B cell (primary cell): ENCODE data around the gene PIWIL4. TPM values are rescaled to one million over a fixed set of nuclear protein-coding genes. Genes with fewer than 3 reads are reported as not detected.

Source experiments
- ATAC-seq: fragments of 200-7000 bp; cut with Tn5 transposase; one replicate; pipeline ENCODE4 v1.10.0; 2021; ENCODE audit warnings: low read depth, mild to moderate bottlenecking, moderate number of reproducible peaks, moderate library complexity
- CTCF ChIA-PET: fragments of 350-600 bp; sonication (Branson Sonifier 250); formaldehyde crosslinking; loops from one replicate; lab custom pipeline; 2021; ENCODE audit warnings: antibody characterized with exemption, inconsistent platforms; lab: Charles Lee
- POLR2A ChIA-PET: fragments of 350-600 bp; sonication (Branson Sonifier 250); formaldehyde crosslinking; loops from one replicate; lab custom pipeline; 2021; ENCODE audit warnings: antibody characterized with exemption; lab: Charles Lee
- DNase-seq: peaks from one replicate; pipeline ENCODE4 v3.0.0; 2013
- H2AFZ ChIP-seq: 2 replicates; pipeline ENCODE4 v1.6.1; 2012; ENCODE audit warnings: mild to moderate bottlenecking, low read depth, low read length; ENCODE audit not compliant: insufficient read depth, poor library complexity, severe bottlenecking
- H3K27ac ChIP-seq, 2 donors: 1 replicate in 1 of 2; 2 replicates in 1 of 2; pipeline ENCODE4 v1.5.1; 2012 to 2013; ENCODE audit warnings: low read length in 2 of 2, mild to moderate bottlenecking in 2 of 2, moderate library complexity in 1 of 2
- H3K27me3 ChIP-seq, 4 experiments: fragments of 200-600 bp in 1 of 4; sonication (generic) in 1 of 4; replicated peaks in 1 of 4; 1 replicate in 2 of 4; 2 replicates in 2 of 4; pipeline versions ENCODE4 v1.6.1 to v1.7.0; 2013 to 2016; ENCODE audit warnings: low read length in 3 of 4, mild to moderate bottlenecking in 2 of 4, mixed read lengths in 1 of 4, moderate library complexity in 1 of 4; ENCODE audit not compliant: insufficient read depth in 4 of 4, control insufficient read depth in 3 of 4; ENCODE audit errors: control extremely low read depth in 1 of 4
- H3K36me3 ChIP-seq, 2 experiments: replicated peaks in 1 of 2; 1 replicate in 1 of 2; 2 replicates in 1 of 2; pipeline versions ENCODE4 v1.6.1 to v1.7.1; 2013; ENCODE audit warnings: low read length in 1 of 2; ENCODE audit not compliant: insufficient read depth in 2 of 2, control insufficient read depth in 1 of 2; ENCODE audit errors: control extremely low read depth in 1 of 2, extremely low read depth in 1 of 2
- H3K4me1 ChIP-seq, 2 donors: fragments of 200-600 bp in 1 of 2; sonication (generic) in 1 of 2; 1 replicate in 1 of 2; 2 replicates in 1 of 2; pipeline versions ENCODE4 v1.5.1 to v1.6.1; 2013 to 2017; ENCODE audit warnings: low read length in 2 of 2; ENCODE audit not compliant: control insufficient read depth in 2 of 2, insufficient read depth in 2 of 2
- H3K4me2 ChIP-seq: replicated peaks from 2 replicates; pipeline ENCODE3; 2012; ENCODE audit warnings: mild to moderate bottlenecking, low read depth, low read length; ENCODE audit not compliant: poor library complexity, severe bottlenecking
- H3K4me3 ChIP-seq, 5 experiments: fragments of 200-600 bp in 1 of 5; sonication (generic) in 1 of 5; 1 replicate in 3 of 5; 2 replicates in 2 of 5; pipeline versions ENCODE4 v1.5.1 to v1.7.0; 2011 to 2016; ENCODE audit warnings: low read length in 4 of 5, mild to moderate bottlenecking in 4 of 5, low read depth in 2 of 5, control low read depth in 1 of 5, moderate library complexity in 1 of 5; ENCODE audit not compliant: insufficient read depth in 1 of 5; ENCODE audit errors: control extremely low read depth in 1 of 5, extremely low read depth in 1 of 5
- H3K79me2 ChIP-seq: fragments of 200-600 bp; sonication (generic); one replicate; pipeline ENCODE4 v1.6.0; 2016; ENCODE audit warnings: low read length; ENCODE audit not compliant: control insufficient read depth, insufficient read depth
- H3K9ac ChIP-seq: fragments of 200-600 bp; sonication (generic); 2 replicates; pipeline ENCODE4 v1.6.1; 2017; ENCODE audit warnings: mild to moderate bottlenecking, low read length, moderate library complexity
- H3K9me3 ChIP-seq, 3 donors: one replicate each; pipeline versions ENCODE4 v1.6.1 to v1.7.1; 2013; ENCODE audit warnings: low read length in 2 of 3; ENCODE audit not compliant: control insufficient read depth in 2 of 3, insufficient read depth in 1 of 3; ENCODE audit errors: control extremely low read depth in 1 of 3
- H4K20me1 ChIP-seq: 2 replicates; pipeline ENCODE4 v1.6.0; 2012; ENCODE audit warnings: mild to moderate bottlenecking, low read length; ENCODE audit not compliant: insufficient read depth, control insufficient read depth, poor library complexity, severe bottlenecking
- H3K27ac Mint-ChIP-seq: one replicate; pipeline ENCODE4 v1.8.0; 2021; ENCODE audit warnings: mixed read lengths
- H3K27me3 Mint-ChIP-seq: one replicate; pipeline ENCODE4 v1.8.0; 2021; ENCODE audit warnings: mixed read lengths
- H3K4me1 Mint-ChIP-seq: one replicate; pipeline ENCODE4 v1.8.0; 2021; ENCODE audit warnings: mixed read lengths
- H3K4me3 Mint-ChIP-seq: one replicate; pipeline ENCODE4 v1.8.0; 2021; ENCODE audit warnings: mixed read lengths
- H3K9me3 Mint-ChIP-seq: one replicate; pipeline ENCODE4 v1.8.0; 2022; ENCODE audit warnings: mixed read lengths; ENCODE audit not compliant: insufficient read depth
- EZH2 ChIP-seq: IDR thresholded peaks from 2 replicates; pipeline ENCODE4 v1.6.1; 2012; ENCODE audit warnings: borderline replicate concordance, low read depth, mild to moderate bottlenecking, moderate library complexity, low read length; ENCODE audit not compliant: insufficient read depth, poor library complexity, severe bottlenecking
- WGBS: methylation state at CpG from one replicate; pipeline ENCODE4 v1.1.5; 2013; ENCODE audit warnings: missing lambda C conversion rate; ENCODE audit not compliant: insufficient coverage; 5-methylcytosine and 5-hydroxymethylcytosine counted together
- intact Hi-C: fragments of 100-400 bp; cut with micrococcal nuclease; formaldehyde crosslinking; loops from one replicate; pipeline ENCODE4 v1.10.0; 2022
- polyA plus RNA-seq: library from polyadenylated mRNA; depleted of rRNA; stranded (reverse); fragments of >200 nt; gene quantifications from 2 replicates; pipeline ENCODE4 v1.2.3, GENCODE V29; 2012
- total RNA-seq, 2 donors: library from RNA; stranded (reverse); fragments of 120-200 nt in 1 of 2; gene quantifications; 1 replicate in 1 of 2; 2 replicates in 1 of 2; pipeline versions ENCODE4 v1.2.3 to v1.2.4, GENCODE V29; 2013 to 2022
- TF ChIP-seq, protein P1 (sequence below): fragments of 200-600 bp; IDR thresholded peaks from one replicate; pipeline ENCODE4 v1.8.0; 2022; ENCODE audit warnings: antibody characterized with exemption, mild to moderate bottlenecking

The PIWIL4 gene
- total and polyA plus RNA-seq, 2 donors (not counting 1 experiment from before 2014, with no cell fraction given) = 0.67 to 1.4 TPM

DNA sequence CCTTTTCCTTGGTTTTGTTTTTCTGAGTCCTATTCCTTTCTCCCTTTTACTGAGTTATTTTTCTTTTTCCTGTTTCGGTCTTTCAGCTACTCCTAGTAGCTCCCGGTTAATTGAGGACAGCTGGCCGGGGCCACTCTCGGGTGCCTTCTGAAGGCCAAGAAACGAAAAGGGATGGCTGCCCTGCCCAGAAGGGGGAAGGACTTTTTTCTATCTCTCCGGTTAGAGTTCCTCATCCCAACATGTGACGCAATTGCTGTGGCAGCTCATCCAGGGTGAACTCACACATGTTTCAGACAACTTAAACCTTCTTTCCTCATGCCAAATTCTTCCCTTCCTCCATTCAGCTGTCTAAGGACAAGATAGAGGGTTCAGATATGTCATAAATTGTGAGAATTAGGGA, 83.6 kb downstream of the PIWIL4 start:
- TF ChIP-seq EZH2 = no peak
- TF ChIP-seq, protein P1, sequence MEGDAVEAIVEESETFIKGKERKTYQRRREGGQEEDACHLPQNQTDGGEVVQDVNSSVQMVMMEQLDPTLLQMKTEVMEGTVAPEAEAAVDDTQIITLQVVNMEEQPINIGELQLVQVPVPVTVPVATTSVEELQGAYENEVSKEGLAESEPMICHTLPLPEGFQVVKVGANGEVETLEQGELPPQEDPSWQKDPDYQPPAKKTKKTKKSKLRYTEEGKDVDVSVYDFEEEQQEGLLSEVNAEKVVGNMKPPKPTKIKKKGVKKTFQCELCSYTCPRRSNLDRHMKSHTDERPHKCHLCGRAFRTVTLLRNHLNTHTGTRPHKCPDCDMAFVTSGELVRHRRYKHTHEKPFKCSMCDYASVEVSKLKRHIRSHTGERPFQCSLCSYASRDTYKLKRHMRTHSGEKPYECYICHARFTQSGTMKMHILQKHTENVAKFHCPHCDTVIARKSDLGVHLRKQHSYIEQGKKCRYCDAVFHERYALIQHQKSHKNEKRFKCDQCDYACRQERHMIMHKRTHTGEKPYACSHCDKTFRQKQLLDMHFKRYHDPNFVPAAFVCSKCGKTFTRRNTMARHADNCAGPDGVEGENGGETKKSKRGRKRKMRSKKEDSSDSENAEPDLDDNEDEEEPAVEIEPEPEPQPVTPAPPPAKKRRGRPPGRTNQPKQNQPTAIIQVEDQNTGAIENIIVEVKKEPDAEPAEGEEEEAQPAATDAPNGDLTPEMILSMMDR = no peak
- no peak overlapping the region for H3K4me2 ChIP-seq
- H3K36me3 ChIP-seq = no peaks in the 10 kb centered on the region
- Mint-ChIP-seq H3K27ac (no peak overlapping the region), H3K9me3 (no peaks in the 10 kb centered on the region), H3K27me3 (peaks cover 18% of the 10 kb centered on the region), H3K4me3 (no peak overlapping the region), H3K4me1 (no peaks in the 10 kb centered on the region)
- ChIA-PET POLR2A (no interaction called here), CTCF (no interaction called here)
- H3K27ac ChIP-seq = no peak overlapping the region
- H3K27me3 ChIP-seq = peaks cover 0 to 4% (median 0%) of the 10 kb centered on the region in 4 experiments
- ATAC-seq (no peak), DNase-seq (no peak)
- intact Hi-C loops = no loop called here
- no peaks in the 10 kb centered on the region for H4K20me1 ChIP-seq
- no peak overlapping the region for H2AFZ ChIP-seq
- H3K4me1 ChIP-seq = no peaks in the 10 kb centered on the region
- H3K79me2 ChIP-seq = no peaks in the 10 kb centered on the region
- no peak overlapping the region for H3K9ac ChIP-seq
- 94% methylated on average over 5 of the region's 7 CpGs for WGBS
- no peak overlapping the region for H3K4me3 ChIP-seq
- H3K9me3 ChIP-seq = no peaks in the 10 kb centered on the region

DNA sequence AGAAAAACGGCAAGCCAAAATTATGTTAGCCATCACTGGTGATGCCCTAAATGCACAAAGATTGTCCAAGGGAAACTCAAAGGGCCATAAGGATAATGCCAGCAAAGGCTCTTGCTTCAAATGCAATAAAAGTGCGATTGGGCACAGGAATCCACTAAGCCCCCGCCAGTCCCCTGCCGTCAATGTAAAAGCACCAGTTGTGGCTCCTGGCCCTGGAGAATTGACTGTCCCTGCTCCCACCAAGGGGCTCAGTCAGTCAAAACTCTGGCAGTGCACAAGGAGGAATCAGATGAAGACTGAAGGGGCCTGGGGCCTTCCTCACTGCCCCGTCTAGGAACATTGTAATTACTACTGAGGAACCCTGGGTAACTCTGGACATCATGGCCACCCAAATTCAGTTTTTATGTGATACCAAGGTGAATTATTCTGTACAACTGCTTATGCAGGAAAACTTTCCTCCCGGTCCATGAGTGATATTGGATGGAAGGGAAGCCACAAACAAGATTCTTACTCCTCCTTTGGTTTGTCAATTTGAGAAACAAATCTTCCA, 85.6 kb downstream of the PIWIL4 start:
- Mint-ChIP-seq H3K4me1 (no peaks in the 10 kb centered on the region), H3K4me3 (no peak overlapping the region), H3K9me3 (no peaks in the 10 kb centered on the region), H3K27me3 (peaks cover 21% of the 10 kb centered on the region), H3K27ac (no peak overlapping the region)
- Histone ChIP-seq H3K36me3 (no peaks in the 10 kb centered on the region), H3K9me3 (no peaks in the 10 kb centered on the region), H3K4me2 (no peak overlapping the region), H3K9ac (no peak overlapping the region), H2AFZ (no peak overlapping the region), H3K27me3 (peaks cover 0 to 4% (median 0%) of the 10 kb centered on the region in 4 experiments), H3K4me3 (no peak overlapping the region), H3K4me1 (no peaks in the 10 kb centered on the region), H3K27ac (no peak overlapping the region), H4K20me1 (no peaks in the 10 kb centered on the region), H3K79me2 (no peaks in the 10 kb centered on the region)
- ChIA-PET POLR2A (no interaction called here), CTCF (no interaction called here)
- ATAC-seq = no peak
- 92% methylated on average over 4 of the region's 6 CpGs for WGBS
- no peak for DNase-seq
- TF ChIP-seq, protein P1 = no peak
- TF ChIP-seq EZH2 = no peak
- intact Hi-C loops = no loop called here
